Stimulated activated effector memory CD8-positive, alpha-beta T cell treated with anti-CD3 and anti-CD28 coated beads, Interleukin-12 subunit alpha, Interleukin-12 subunit beta, amount 100 ng/mL, for 72 hours (primary cell): Measurements from ENCODE around the gene LTB4R.

Experiments
- ATAC-seq: fragments of 150-1000 bp; cut with Tn5 transposase; 2 replicates; pipeline ENCODE4 v1.10.0; 2021
- DNase-seq, 2 donors: peaks; one replicate each; pipeline ENCODE4 v3.0.0; 2021 to 2022; ENCODE audit warnings: low spot score in 2 of 2
- H3K27ac Mint-ChIP-seq: one replicate; pipeline ENCODE4 v1.8.0; 2022; ENCODE audit warnings: mild to moderate bottlenecking, mixed read lengths
- H3K36me3 Mint-ChIP-seq: one replicate; pipeline ENCODE4 v1.8.0; 2022; ENCODE audit warnings: mild to moderate bottlenecking, mixed read lengths
- H3K4me1 Mint-ChIP-seq: one replicate; pipeline ENCODE4 v1.8.0; 2022; ENCODE audit warnings: mixed read lengths
- H3K4me3 Mint-ChIP-seq: one replicate; pipeline ENCODE4 v1.8.0; 2022; ENCODE audit warnings: mild to moderate bottlenecking, mixed read lengths
- H3K9me3 Mint-ChIP-seq: one replicate; pipeline ENCODE4 v1.8.0; 2022; ENCODE audit warnings: mixed read lengths

Gene LTB4R, protein sequence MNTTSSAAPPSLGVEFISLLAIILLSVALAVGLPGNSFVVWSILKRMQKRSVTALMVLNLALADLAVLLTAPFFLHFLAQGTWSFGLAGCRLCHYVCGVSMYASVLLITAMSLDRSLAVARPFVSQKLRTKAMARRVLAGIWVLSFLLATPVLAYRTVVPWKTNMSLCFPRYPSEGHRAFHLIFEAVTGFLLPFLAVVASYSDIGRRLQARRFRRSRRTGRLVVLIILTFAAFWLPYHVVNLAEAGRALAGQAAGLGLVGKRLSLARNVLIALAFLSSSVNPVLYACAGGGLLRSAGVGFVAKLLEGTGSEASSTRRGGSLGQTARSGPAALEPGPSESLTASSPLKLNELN

DNA sequence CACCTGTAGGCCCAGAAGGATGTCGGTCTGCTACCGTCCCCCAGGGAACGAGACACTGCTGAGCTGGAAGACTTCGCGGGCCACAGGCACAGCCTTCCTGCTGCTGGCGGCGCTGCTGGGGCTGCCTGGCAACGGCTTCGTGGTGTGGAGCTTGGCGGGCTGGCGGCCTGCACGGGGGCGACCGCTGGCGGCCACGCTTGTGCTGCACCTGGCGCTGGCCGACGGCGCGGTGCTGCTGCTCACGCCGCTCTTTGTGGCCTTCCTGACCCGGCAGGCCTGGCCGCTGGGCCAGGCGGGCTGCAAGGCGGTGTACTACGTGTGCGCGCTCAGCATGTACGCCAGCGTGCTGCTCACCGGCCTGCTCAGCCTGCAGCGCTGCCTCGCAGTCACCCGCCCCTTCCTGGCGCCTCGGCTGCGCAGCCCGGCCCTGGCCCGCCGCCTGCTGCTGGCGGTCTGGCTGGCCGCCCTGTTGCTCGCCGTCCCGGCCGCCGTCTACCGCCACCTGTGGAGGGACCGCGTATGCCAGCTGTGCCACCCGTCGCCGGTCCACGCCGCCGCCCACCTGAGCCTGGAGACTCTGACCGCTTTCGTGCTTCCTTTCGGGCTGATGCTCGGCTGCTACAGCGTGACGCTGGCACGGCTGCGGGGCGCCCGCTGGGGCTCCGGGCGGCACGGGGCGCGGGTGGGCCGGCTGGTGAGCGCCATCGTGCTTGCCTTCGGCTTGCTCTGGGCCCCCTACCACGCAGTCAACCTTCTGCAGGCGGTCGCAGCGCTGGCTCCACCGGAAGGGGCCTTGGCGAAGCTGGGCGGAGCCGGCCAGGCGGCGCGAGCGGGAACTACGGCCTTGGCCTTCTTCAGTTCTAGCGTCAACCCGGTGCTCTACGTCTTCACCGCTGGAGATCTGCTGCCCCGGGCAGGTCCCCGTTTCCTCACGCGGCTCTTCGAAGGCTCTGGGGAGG is at the start of gene LTB4R:
LTB4R (plus strand) TSS at position 857 of the 959 bp plus-strand sequence. CDS start 4,150 bp downstream, outside the sequence.
- Mint-ChIP-seq H3K9me3 (no peaks in the 10 kb centered on the region), H3K4me1 (peaks cover 77% of the 10 kb centered on the region), H3K27ac (peak within 1 kb of the TSS; percentile 92), H3K36me3 (peaks cover 43% of the 10 kb centered on the region), H3K4me3 (peak within 1 kb of the TSS; percentile 80)
- ATAC-seq = peak; percentile 89
- DNase-seq = peak; percentile 56 to 85

DNA sequence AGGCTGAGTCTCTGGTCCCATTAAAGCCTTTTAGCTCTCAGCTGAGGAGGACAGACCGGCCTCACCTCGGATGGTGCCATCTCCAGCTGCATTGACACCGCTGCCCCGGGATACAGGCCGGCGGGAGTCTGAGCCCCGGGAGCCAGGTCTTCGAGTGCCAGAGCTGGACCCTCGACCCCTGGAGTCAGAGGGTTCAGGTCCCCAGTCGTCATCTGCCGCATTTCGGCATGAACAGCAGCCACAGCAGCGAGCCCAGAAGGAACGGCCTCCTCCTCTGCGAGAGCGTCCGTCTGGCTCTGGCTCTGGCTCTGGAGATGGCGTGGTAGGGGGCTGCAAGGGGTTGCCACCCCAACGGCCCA is 49.4 kb upstream of the LTB4R start:
- Mint-ChIP-seq H3K27ac (no peak overlapping the region), H3K4me1 (peaks cover 8% of the 10 kb centered on the region), H3K9me3 (no peaks in the 10 kb centered on the region), H3K4me3 (no peak overlapping the region), H3K36me3 (peaks cover 3% of the 10 kb centered on the region)
- no peak for DNase-seq
- ATAC-seq = no peak

- Mint-ChIP-seq H3K27ac (peak within 1 kb of the TSS; percentile 68), H3K36me3 (peaks cover 8% of the 10 kb centered on the region), H3K4me1 (peaks cover 14% of the 10 kb centered on the region), H3K9me3 (no peaks in the 10 kb centered on the region), H3K4me3 (no peak within 1 kb of the TSS)
- no peak for DNase-seq
- ATAC-seq = peak; percentile 11
Measured at GRCh38 chr14:24262821-24263733, 48.2 kb upstream of the LTB4R start, which contains the start of gene TGM1. Gene TGM1, minus strand, starts transcription at chr14:24263177. Its CDS starts 825 bp downstream, at chr14:24262352.

GRCh38 chr14:24263848-24264247 is 47.5 kb upstream of the LTB4R start:
- ATAC-seq (no peak), DNase-seq (no peak)
- H3K27ac Mint-ChIP-seq = no peak overlapping the region
- H3K4me1 Mint-ChIP-seq = peaks cover 14% of the 10 kb centered on the region
- no peaks in the 10 kb centered on the region for H3K9me3 Mint-ChIP-seq
- peaks cover 15% of the 10 kb centered on the region for H3K36me3 Mint-ChIP-seq
- no peak overlapping the region for H3K4me3 Mint-ChIP-seq

- peaks cover 19% of the 10 kb centered on the region for H3K36me3 Mint-ChIP-seq
Measured at GRCh38 chr14:24264298-24264697, 47.0 kb upstream of the LTB4R start.

DNA sequence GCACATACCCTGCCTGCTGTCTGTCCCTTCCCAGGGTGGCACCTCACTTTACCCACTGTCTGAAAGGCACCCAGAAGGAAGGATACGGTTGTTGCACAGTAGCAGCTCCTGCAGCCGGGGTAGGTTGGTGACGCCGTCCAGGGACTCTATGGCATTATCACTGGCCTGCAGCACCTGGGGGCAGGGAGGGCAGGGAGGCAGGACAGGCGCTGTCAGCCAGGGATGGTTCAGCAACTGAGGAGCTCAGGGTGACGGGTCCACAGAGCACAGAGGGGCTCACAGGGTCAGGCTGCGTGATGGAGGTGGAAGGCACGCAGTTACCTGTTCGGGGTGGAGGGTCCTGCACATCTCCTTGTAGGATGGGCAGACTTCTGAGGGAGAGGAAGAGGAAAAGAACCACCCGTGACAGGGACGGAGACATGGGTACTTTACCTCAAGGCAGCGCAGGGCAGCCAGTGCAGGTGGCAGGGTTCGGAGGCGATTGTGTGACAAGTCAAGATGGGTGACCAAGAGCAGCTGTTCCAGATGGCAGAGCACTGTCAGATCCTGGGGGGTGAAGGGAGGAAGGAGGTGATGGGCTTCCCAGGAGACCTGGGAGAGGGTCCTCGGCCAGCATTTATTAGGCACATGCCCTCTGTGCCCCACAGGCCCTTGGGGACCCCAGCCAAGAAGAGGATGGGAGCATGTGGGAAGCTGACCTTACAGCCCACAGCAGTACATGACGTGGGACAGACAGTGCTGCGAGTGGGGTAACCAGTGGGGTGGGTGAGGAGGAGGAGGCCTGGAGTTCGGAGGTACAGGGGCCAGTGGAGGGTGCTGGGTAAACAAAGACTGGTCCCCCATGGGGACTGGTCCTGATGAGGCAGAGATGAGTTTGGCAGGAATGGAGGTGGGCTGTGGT is 44.7 kb upstream of the LTB4R start:
- DNase-seq (no peak), ATAC-seq (no peak)
- no peak overlapping the region for H3K4me3 Mint-ChIP-seq
- peaks cover 23% of the 10 kb centered on the region for H3K36me3 Mint-ChIP-seq
- H3K9me3 Mint-ChIP-seq = no peaks in the 10 kb centered on the region
- H3K4me1 Mint-ChIP-seq = peaks cover 25% of the 10 kb centered on the region
- H3K27ac Mint-ChIP-seq = peak overlapping the region; percentile 9

More at GRCh38 chr14:24264298-24264697, 47.0 kb upstream of the LTB4R start:
- H3K4me1 Mint-ChIP-seq = peaks cover 16% of the 10 kb centered on the region
- H3K4me3 Mint-ChIP-seq = no peak overlapping the region
- no peak overlapping the region for H3K27ac Mint-ChIP-seq
- ATAC-seq (no peak), DNase-seq (no peak)
- H3K9me3 Mint-ChIP-seq = no peaks in the 10 kb centered on the region

GRCh38 chr14:24267516-24267915 is 43.8 kb upstream of the LTB4R start:
- H3K4me3 Mint-ChIP-seq = no peak overlapping the region
- H3K27ac Mint-ChIP-seq = peak overlapping the region; percentile 9
- H3K9me3 Mint-ChIP-seq = no peaks in the 10 kb centered on the region
- H3K36me3 Mint-ChIP-seq = peaks cover 28% of the 10 kb centered on the region
- DNase-seq (no peak), ATAC-seq (no peak)
- peaks cover 34% of the 10 kb centered on the region for H3K4me1 Mint-ChIP-seq

- Mint-ChIP-seq H3K27ac (no peak overlapping the region), H3K36me3 (peaks cover 28% of the 10 kb centered on the region), H3K9me3 (no peaks in the 10 kb centered on the region), H3K4me3 (no peak overlapping the region), H3K4me1 (peaks cover 41% of the 10 kb centered on the region)
- ATAC-seq (no peak), DNase-seq (no peak)
Measured at GRCh38 chr14:24268225-24268624, 43.1 kb upstream of the LTB4R start.

DNA sequence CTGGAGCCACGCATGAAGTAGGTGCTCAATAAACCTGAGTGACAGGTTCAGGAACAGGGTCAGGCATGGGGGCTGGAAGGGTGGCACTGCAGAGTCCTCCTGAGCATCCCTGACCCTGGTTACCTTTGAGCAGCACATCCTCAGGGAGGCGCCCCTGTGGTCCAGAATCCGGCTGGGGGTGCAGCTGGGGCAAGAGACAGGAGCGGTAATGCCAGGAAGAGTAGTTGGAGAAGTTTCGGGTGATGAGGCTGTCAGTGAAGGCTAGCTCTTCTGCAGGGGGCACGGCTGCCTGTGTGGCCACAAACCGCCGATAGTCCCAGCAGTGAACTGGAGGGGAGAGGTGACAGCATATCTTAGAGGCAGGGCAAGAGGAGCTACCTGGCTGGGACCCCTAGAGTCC is 41.9 kb upstream of the LTB4R start:
- Mint-ChIP-seq H3K4me3 (no peak overlapping the region), H3K36me3 (peaks cover 28% of the 10 kb centered on the region), H3K27ac (no peak overlapping the region), H3K4me1 (peaks cover 53% of the 10 kb centered on the region), H3K9me3 (no peaks in the 10 kb centered on the region)
- no peak for ATAC-seq
- DNase-seq = no peak

DNA sequence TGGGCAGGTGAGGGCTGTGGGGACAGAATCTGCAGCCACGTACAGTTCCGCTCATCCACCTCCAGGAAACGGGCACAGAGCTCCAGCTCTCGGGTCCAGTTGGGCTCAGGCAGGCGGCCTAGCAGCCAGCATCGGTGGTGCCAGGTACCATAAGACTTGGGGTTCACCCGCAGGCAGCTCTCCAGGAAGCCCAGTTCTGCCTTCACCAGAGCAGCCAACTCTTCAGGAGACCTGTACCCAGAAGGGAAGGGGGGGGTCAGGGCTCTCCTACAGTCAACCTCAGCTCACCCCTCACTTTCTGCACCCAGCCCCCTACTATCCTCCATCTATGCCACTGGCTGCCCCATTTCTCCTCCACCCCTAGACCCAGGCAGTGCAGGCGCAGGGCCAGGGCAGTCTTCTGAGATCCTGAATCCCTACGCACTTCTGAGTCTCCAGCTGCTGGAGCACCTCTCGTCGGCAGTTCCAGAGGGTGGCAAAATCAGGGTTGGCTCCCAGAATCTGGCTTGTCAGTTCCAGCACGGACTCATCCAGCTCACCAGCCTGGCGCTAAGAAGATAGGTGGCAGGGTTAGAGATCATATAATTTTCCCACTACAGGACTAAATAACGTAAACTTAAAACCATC is 41.3 kb upstream of the LTB4R start:
- H3K4me3 Mint-ChIP-seq = peak overlapping the region; percentile 79
- H3K4me1 Mint-ChIP-seq = peaks cover 54% of the 10 kb centered on the region
- H3K27ac Mint-ChIP-seq = peak overlapping the region; percentile 91
- H3K36me3 Mint-ChIP-seq = peaks cover 28% of the 10 kb centered on the region
- ATAC-seq (no peak), DNase-seq (no peak)
- H3K9me3 Mint-ChIP-seq = no peaks in the 10 kb centered on the region

DNA sequence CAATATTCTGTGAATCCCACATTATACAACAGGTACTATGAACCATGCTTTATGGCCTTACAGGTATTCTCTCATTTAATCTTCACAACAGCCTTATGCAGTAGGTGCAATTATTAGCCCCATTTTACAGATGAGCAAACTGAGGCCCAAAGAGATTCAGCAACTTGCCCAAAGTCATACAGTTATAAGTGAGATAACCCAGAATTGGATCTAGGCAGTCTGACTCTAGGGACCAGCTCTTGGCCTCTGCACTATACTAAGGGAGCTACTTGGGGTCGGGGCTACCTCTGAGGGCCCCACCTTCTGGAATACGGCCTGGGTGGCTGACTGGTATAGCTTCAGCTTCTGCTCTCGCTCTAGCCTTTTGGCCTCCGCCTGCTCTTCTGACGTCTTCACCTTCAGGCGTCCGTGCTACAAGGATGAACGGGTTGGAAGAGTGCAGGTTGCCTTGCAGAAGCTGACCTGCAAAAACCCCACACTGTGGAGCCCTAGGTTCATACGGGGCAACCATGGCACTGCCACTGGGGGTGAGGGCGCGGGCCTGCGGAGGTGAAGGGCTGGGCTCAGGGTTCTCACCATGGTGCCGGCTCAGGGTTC is 40.7 kb upstream of the LTB4R start:
- Mint-ChIP-seq H3K9me3 (no peaks in the 10 kb centered on the region), H3K4me1 (peaks cover 54% of the 10 kb centered on the region), H3K4me3 (peak overlapping the region; percentile 79), H3K27ac (peak overlapping the region; percentile 91), H3K36me3 (peaks cover 28% of the 10 kb centered on the region)
- DNase-seq (no peak), ATAC-seq (no peak)

- peak within 1 kb of the TSS; percentile 79 for H3K4me3 Mint-ChIP-seq
- H3K4me1 Mint-ChIP-seq = peaks cover 53% of the 10 kb centered on the region
- peak; percentile 92 for ATAC-seq
- H3K9me3 Mint-ChIP-seq = no peaks in the 10 kb centered on the region
- peak within 1 kb of the TSS; percentile 91 for H3K27ac Mint-ChIP-seq
- H3K36me3 Mint-ChIP-seq = peaks cover 28% of the 10 kb centered on the region
- peak; percentile 78 to 93 for DNase-seq
Measured at GRCh38 chr14:24271134-24271833, 40.0 kb upstream of the LTB4R start, which contains the start of gene RABGGTA. Gene RABGGTA, minus strand, starts transcription at chr14:24271597. Its CDS starts 482 bp downstream, at chr14:24271115.

- peaks cover 48% of the 10 kb centered on the region for H3K4me1 Mint-ChIP-seq
- no peak for ATAC-seq
- H3K36me3 Mint-ChIP-seq = peaks cover 26% of the 10 kb centered on the region
- H3K27ac Mint-ChIP-seq = peak overlapping the region; percentile 91
- H3K9me3 Mint-ChIP-seq = no peaks in the 10 kb centered on the region
- no peak for DNase-seq
- H3K4me3 Mint-ChIP-seq = peak overlapping the region; percentile 79
Measured at GRCh38 chr14:24271834-24272263, 39.5 kb upstream of the LTB4R start.
